Measurements from ENCODE around the gene ST6GALNAC2.
"Not testable (repeated sequence)": the region's sequence is repeated elsewhere in the genome, so short reads cannot be mapped to it uniquely, and the experiment has no call there.

Gene ST6GALNAC2

GRCh38 chr17:76525513-76525833, 60.2 kb downstream of the ST6GALNAC2 start:
- DNase-seq, result not testable (repeated sequence)

GRCh38 chr17:76524598-76525512, 60.8 kb downstream of the ST6GALNAC2 start:
- DNase-seq, result peak; percentile 32

DNA sequence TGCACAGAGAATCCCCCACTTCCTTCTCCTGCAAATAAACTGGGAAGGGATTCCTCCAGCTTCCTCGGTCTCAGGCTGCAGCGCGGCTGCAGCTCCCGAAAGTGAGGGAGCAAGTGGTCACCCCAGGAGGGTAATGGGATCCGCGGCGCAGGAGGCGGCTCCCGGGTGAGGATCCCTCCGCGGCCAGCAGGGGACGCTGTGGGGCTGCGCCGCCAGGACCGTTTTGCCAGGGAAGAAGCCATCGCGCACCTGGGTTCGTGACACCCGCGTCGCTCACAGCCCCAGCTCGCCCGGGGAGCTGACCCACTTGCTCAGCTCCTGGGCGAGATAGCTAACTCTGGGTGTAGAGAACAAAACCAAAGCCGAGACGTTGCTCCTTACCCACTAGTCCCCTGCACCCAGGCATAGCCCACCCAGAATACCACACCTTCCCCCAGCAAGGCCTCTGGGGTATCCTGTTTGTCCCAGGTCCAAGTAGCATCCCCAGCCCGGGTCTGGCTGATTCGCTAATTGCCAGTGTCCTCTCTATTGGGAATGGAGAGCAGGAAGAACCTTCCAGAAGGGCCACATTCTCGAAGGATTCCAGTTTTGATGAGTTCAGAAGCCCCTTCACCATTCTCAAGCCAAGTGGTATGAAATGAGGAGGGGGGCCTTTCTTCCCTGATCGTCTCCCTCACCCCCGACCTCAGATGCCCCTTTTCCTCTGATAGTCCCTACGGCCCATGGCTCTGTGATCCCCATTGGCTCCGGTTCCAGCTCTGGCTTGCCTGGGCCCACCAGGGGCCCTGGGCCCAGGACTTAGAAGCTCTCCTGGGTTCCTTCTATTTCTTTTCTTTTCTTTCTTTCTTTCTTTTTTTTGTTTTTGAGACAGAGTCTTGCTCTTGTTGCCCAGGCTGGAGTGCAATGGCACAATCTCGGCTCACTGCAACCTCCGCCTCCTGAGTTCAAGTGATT, 62.3 kb downstream of the ST6GALNAC2 start:
- peak; percentile 77 for DNase-seq

- not testable (repeated sequence) for DNase-seq
These were observed 64.0 kb downstream of the ST6GALNAC2 start for GRCh38 chr17:76521683-76522082.

DNA sequence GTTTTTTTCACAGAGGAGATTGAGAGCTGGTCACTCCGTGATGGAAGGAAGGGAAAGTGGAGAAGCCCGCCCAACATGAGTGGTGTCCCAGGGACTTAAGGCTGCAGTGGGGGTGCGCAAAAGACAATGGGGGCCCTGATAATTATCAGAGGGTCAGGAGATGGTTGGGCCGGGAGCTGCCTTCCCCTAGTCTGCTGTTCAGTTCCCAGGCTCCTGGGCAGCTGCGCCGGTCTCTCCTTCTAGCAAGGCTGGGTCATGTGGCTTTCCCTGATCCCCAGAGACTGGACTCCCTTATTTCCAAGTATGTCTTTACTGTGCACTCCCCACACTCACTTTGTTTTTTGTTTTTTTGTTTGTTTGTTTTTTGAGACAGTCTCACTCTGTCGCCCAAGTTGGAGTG, 64.4 kb downstream of the ST6GALNAC2 start:
- no peak for DNase-seq

GRCh38 chr17:76519048-76519966, 66.4 kb downstream of the ST6GALNAC2 start:
- no peak for DNase-seq

- no peak for DNase-seq
These were observed 68.0 kb downstream of the ST6GALNAC2 start for GRCh38 chr17:76517638-76518038.

Data from T1000 (cell line).